ENCODE data around the gene GTPBP4. TPM values are rescaled to one million over a fixed set of nuclear protein-coding genes. Genes with fewer than 3 reads are reported as not detected.

The GTPBP4 gene
- total and polyA plus RNA-seq, 9 of the 15 experiments (the other 6 are each of a cell fraction or from before 2014, with no cell fraction given): 79.0 to 155 (median 128) TPM

Other genes starting within 250 kb of the GTPBP4 start
- gene LARP4B, start 56.7 kb upstream of the GTPBP4 start, total RNA-seq (2014; rRNA removed): 48.4 and 61.7 TPM in 2 replicates
- 28.3 and 28.6 TPM in 2 replicates for gene LARP4B, start 56.7 kb upstream of the GTPBP4 start, total RNA-seq (2014; rRNA removed; fragmentation: Illumina TruSeq; extraction: Trizol)
- 37.3 and 39.0 TPM in 2 replicates for gene LARP4B, start 56.7 kb upstream of the GTPBP4 start, total RNA-seq (2015; rRNA removed; fragmentation: Illumina TruSeq; extraction: Trizol)
- 128 and 130 TPM in 2 replicates for gene LARP4B, start 56.7 kb upstream of the GTPBP4 start, total RNA-seq (2021)
- gene LARP4B, start 56.7 kb upstream of the GTPBP4 start, polyA plus RNA-seq (2011; rRNA removed): 63.1 and 64.1 TPM in 2 replicates
- 38.5 and 44.0 TPM in 2 replicates for gene LARP4B, start 56.7 kb upstream of the GTPBP4 start, polyA plus RNA-seq (2014; fragmentation: Illumina TruSeq; extraction: Trizol)
- 10 to 100 TPM; 11.8 to 21.0 TPM for gene LARP4B, start 56.7 kb upstream of the GTPBP4 start, polyA plus RNA-seq (2014; fragmentation: Nextera tagmentation; extraction: Ambion mirVana)
- gene LARP4B, start 56.7 kb upstream of the GTPBP4 start, polyA plus RNA-seq (2014; rRNA removed): 42.6 and 46.6 TPM in 2 replicates
- gene IDI2, start 37.4 kb downstream of the GTPBP4 start, total RNA-seq (2014; rRNA removed): not detected in 2 replicates
- not detected in 2 replicates for gene IDI2, start 37.4 kb downstream of the GTPBP4 start, total RNA-seq (2014; rRNA removed; fragmentation: Illumina TruSeq; extraction: Trizol)
- gene IDI2, start 37.4 kb downstream of the GTPBP4 start, total RNA-seq (2015; rRNA removed; fragmentation: Illumina TruSeq; extraction: Trizol): not detected in 2 replicates
- not detected in 2 replicates for gene IDI2, start 37.4 kb downstream of the GTPBP4 start, total RNA-seq (2021)
- not detected in 2 replicates for gene IDI2, start 37.4 kb downstream of the GTPBP4 start, polyA plus RNA-seq (2011; rRNA removed)
- not detected in 2 replicates for gene IDI2, start 37.4 kb downstream of the GTPBP4 start, polyA plus RNA-seq (2014; fragmentation: Illumina TruSeq; extraction: Trizol)
- not detected for gene IDI2, start 37.4 kb downstream of the GTPBP4 start, polyA plus RNA-seq (2014; fragmentation: Nextera tagmentation; extraction: Ambion mirVana)
- gene IDI2, start 37.4 kb downstream of the GTPBP4 start, polyA plus RNA-seq (2014; rRNA removed): not detected in 2 replicates
- gene IDI1, start 60.7 kb downstream of the GTPBP4 start, total RNA-seq (2014; rRNA removed): 75.0 and 75.7 TPM in 2 replicates
- gene IDI1, start 60.7 kb downstream of the GTPBP4 start, total RNA-seq (2014; rRNA removed; fragmentation: Illumina TruSeq; extraction: Trizol): 143 and 163 TPM in 2 replicates
- 78.5 and 87.8 TPM in 2 replicates for gene IDI1, start 60.7 kb downstream of the GTPBP4 start, total RNA-seq (2015; rRNA removed; fragmentation: Illumina TruSeq; extraction: Trizol)
- gene IDI1, start 60.7 kb downstream of the GTPBP4 start, total RNA-seq (2021): 70.0 and 75.6 TPM in 2 replicates
- gene IDI1, start 60.7 kb downstream of the GTPBP4 start, polyA plus RNA-seq (2011; rRNA removed): 225 and 265 TPM in 2 replicates
- 95.6 and 119 TPM in 2 replicates for gene IDI1, start 60.7 kb downstream of the GTPBP4 start, polyA plus RNA-seq (2014; fragmentation: Illumina TruSeq; extraction: Trizol)
- 100 to 1,000 TPM; 167 to 189 TPM for gene IDI1, start 60.7 kb downstream of the GTPBP4 start, polyA plus RNA-seq (2014; fragmentation: Nextera tagmentation; extraction: Ambion mirVana)
- 114 and 118 TPM in 2 replicates for gene IDI1, start 60.7 kb downstream of the GTPBP4 start, polyA plus RNA-seq (2014; rRNA removed)
- 6.7 and 7.8 TPM in 2 replicates for gene WDR37, start 68.0 kb downstream of the GTPBP4 start, total RNA-seq (2014; rRNA removed)
- gene WDR37, start 68.0 kb downstream of the GTPBP4 start, total RNA-seq (2014; rRNA removed; fragmentation: Illumina TruSeq; extraction: Trizol): 5.6 and 5.9 TPM in 2 replicates
- 7.2 and 7.5 TPM in 2 replicates for gene WDR37, start 68.0 kb downstream of the GTPBP4 start, total RNA-seq (2015; rRNA removed; fragmentation: Illumina TruSeq; extraction: Trizol)
- 10.0 and 11.1 TPM in 2 replicates for gene WDR37, start 68.0 kb downstream of the GTPBP4 start, total RNA-seq (2021)
- 11.6 and 15.6 TPM in 2 replicates for gene WDR37, start 68.0 kb downstream of the GTPBP4 start, polyA plus RNA-seq (2011; rRNA removed)
- 6.7 and 6.9 TPM in 2 replicates for gene WDR37, start 68.0 kb downstream of the GTPBP4 start, polyA plus RNA-seq (2014; fragmentation: Illumina TruSeq; extraction: Trizol)
- gene WDR37, start 68.0 kb downstream of the GTPBP4 start, polyA plus RNA-seq (2014; fragmentation: Nextera tagmentation; extraction: Ambion mirVana): 1 to 10 TPM; 2.3 TPM
- 5.5 and 7.1 TPM in 2 replicates for gene WDR37, start 68.0 kb downstream of the GTPBP4 start, polyA plus RNA-seq (2014; rRNA removed)

Data from K562 (cell line).